IPS-18a (cell line): ENCODE results near the gene KMT5B.

Experiments
- H3K27ac ChIP-seq: one replicate; pipeline ENCODE4 v1.5.1; 2013; ENCODE audit warnings: low read length
- H3K27me3 ChIP-seq: one replicate; pipeline ENCODE4 v1.6.1; 2013; ENCODE audit warnings: mild to moderate bottlenecking, low read length; ENCODE audit not compliant: control insufficient read depth, insufficient read depth
- H3K36me3 ChIP-seq: one replicate; pipeline ENCODE4 v1.6.1; 2013; ENCODE audit warnings: low read depth, low read length; ENCODE audit not compliant: control insufficient read depth
- H3K4me1 ChIP-seq: one replicate; pipeline ENCODE4 v1.6.1; 2013; ENCODE audit warnings: low read depth, low read length; ENCODE audit not compliant: control insufficient read depth
- H3K4me3 ChIP-seq: one replicate; pipeline ENCODE4 v1.5.1; 2013; ENCODE audit warnings: low read length
- H3K9ac ChIP-seq: one replicate; pipeline ENCODE4 v1.6.1; 2013; ENCODE audit warnings: mild to moderate bottlenecking, low read length, moderate library complexity
- H3K9me3 ChIP-seq: one replicate; pipeline ENCODE4 v1.6.1; 2013; ENCODE audit warnings: low read depth, low read length; ENCODE audit not compliant: control insufficient read depth

KMT5B gene

DNA sequence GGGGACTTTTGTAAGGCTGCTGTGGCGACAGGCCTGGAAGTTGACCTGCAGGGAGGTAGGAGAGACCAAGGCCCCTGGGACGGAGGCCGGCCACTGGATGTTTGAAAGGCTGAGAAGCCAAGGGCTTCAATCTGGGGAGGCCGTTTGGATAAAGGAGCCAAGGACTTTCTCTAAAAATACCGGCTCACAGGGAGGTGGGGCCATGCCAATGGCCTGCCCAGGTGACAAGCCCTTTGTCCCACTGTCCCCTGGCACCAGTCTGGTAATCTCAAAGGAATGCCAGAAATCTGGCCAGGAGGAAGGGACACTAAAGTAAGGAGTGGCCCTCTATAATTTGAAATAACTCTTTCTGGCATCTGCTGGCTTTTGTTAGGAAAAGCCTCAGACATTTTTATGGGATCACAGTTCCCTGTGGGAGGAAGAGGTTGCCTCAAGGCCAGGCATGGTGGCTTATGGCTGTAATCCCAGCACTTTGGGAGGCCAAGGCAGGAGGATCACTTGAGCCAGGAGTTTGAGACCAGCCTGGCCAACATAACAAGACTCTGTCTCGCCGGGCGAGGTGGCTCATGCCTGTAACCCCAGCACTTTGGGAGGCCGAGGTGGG, 90.1 kb downstream of the KMT5B start:
- Histone ChIP-seq H3K27ac (no peak overlapping the region), H3K4me1 (peaks cover 48% of the 10 kb centered on the region), H3K27me3 (no peaks in the 10 kb centered on the region), H3K36me3 (peaks cover 4% of the 10 kb centered on the region), H3K4me3 (no peak overlapping the region), H3K9me3 (no peaks in the 10 kb centered on the region), H3K9ac (no peak overlapping the region)

DNA sequence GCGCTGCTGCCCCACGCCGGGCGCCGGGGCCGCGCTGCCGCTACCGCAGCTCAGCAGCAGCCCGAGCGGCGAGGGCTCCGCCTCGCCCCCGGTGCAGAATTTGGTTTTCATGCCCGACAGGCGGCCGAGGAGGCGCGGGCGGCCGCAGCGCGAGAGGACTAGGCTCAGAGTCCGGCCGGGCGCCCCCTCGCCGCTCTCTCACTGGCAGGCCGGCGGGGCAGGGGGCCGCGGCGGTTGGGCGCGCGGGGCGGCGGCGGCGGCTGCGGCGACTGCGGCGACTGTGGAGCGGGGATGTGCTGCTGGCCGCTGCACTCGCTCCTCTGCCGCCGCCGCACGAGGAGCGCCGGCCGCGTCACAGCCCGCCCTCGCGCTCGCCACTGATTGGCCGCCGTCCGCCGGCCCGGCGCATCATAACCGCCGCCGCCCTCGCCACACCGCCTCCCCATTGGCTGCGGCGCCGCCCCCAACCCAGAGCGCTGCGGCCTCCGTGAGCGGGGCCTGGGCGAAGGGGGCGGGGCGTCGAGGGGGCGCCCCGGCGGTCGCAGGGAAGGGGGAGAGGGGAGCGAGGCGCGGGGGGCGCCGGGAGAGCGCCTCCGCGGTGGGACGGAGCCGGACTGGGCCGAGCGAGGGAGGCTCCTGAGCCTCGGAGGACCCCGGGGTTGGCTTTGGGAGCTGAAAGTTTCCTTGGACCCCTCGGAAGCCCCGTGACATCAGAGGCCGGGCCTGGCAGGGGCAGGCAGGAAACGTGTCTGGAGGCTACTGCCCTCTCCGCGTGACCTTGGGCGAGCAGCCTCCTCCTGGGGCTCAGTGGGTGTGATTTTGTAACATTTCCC, 91.8 kb downstream of the KMT5B start, which contains the start of gene CHKA:
CHKA (minus strand) TSS at position 322 of the 833 bp plus-strand sequence; CDS start at position 111, 211 bp downstream.
- H3K36me3 ChIP-seq: peaks cover 8% of the 10 kb centered on the region
- no peaks in the 10 kb centered on the region for H3K9me3 ChIP-seq
- no peaks in the 10 kb centered on the region for H3K27me3 ChIP-seq
- peak within 1 kb of the TSS; percentile 98 for H3K4me3 ChIP-seq
- H3K27ac ChIP-seq: peak within 1 kb of the TSS; percentile 70
- H3K4me1 ChIP-seq: peaks cover 36% of the 10 kb centered on the region
- peak within 1 kb of the TSS; percentile 68 for H3K9ac ChIP-seq

DNA sequence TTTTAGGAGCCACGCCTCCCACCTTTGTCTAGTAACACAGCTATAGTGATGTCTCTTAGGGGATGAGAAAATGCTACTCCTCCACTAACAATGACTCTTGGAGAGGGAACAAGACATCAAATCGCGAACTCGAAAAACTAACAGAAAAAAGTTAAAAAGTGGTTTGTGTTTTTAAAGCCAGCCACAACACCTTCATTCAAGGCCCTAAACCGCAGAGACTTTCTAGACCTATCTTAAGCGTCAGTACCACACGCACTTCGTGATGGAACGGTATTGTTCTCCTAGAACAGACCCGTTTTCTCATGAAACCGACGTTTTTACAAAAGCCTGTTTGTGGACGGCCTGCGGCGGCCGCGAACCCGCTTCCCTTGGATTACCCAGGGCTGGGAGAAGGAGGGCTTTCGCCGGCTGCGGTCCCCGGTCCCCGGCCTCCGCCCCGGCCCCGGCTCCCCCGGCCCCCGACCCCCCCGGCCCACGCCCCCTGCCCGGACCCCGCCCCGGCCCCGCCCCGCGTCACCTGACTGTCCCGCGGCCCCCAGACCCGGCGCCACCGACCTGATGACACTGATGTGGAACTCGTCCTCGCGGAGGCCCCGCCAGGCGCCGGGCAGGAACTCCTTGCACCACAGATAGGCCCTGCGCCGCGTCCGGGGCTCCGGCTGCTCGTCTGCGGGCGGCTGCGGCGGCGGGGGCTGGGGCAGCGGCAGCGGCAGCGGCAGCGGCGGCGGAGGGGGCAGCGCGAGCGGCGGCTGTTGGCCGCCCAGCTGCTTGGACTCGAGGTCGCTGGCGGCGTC, 92.6 kb downstream of the KMT5B start:
- Histone ChIP-seq H3K4me1 (peaks cover 30% of the 10 kb centered on the region), H3K9ac (peak overlapping the region; percentile 68), H3K9me3 (no peaks in the 10 kb centered on the region), H3K4me3 (peak overlapping the region; percentile 98), H3K36me3 (peaks cover 12% of the 10 kb centered on the region), H3K27ac (no peak overlapping the region), H3K27me3 (no peaks in the 10 kb centered on the region)

DNA sequence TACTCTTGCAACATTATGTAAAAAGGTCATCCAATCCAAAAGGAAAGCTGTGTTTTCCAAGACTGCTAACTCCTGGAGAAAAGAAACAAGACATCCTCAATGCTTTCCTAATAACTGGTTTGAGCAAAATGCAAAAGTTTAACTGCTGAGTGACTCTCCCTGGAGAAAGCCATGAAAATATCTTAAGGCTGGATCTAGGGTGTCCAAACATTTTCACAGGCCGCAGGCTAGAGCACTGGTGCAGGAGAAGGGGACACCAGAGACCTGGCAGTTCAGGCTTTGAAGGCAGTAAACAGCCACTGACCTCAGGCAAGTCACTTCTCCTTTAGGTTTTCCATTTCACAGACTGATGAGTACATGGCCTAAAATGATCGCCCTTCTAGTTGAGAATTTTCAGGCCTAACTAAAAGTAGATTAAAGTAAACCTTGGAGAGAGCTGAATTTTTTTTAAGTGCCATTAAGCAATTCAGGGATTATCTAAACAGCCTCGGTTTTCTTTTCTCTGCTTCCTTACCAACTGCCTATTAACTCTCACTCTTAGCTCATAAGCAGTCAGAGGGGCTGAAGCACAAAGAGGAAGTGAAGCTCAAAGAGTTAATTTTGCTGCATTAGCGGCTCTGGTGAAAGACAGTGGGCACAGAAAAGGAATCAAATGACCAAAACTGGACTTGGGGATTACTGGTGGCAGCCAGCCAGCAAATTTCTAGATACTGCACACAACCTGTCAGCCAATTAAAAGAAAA, 94.2 kb downstream of the KMT5B start:
- H3K9ac ChIP-seq: no peak overlapping the region
- H3K27me3 ChIP-seq: no peaks in the 10 kb centered on the region
- H3K4me3 ChIP-seq: peak overlapping the region; percentile 98
- no peak overlapping the region for H3K27ac ChIP-seq
- peaks cover 24% of the 10 kb centered on the region for H3K4me1 ChIP-seq
- H3K36me3 ChIP-seq: peaks cover 16% of the 10 kb centered on the region
- no peaks in the 10 kb centered on the region for H3K9me3 ChIP-seq

DNA sequence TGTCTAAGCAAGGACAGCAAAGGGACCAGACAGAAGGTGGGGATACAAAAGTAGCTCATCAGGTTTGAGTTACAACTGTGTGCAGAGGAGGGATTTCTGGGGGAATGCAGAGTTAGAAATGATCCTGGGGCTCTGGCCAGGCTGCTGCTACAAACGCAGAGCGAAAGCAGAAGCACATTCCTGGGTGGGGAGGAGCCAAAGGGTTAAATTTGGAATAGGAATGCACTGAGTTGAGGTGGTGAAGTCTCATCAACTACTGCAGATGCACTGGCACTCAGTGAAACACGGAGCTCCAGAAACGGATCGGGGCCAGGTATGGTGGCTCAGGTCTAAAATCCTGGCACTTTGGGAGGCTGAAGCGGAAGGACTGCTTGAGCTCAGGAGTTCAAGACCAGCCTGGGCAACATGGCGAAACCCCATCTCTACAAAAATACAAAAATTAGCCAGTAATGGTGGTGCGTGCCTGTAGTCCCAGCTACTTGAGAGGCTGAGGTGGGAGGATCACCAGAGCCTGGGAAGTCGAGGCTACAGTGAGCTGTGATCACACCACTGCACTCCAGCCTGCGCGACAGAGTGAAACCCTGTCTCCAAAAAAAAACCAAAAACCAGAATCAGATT, 95.1 kb downstream of the KMT5B start:
- peaks cover 22% of the 10 kb centered on the region for H3K4me1 ChIP-seq
- H3K4me3 ChIP-seq: peak overlapping the region; percentile 98
- peaks cover 16% of the 10 kb centered on the region for H3K36me3 ChIP-seq
- H3K9ac ChIP-seq: no peak overlapping the region
- H3K27ac ChIP-seq: peak overlapping the region; percentile 22
- H3K27me3 ChIP-seq: no peaks in the 10 kb centered on the region
- H3K9me3 ChIP-seq: no peaks in the 10 kb centered on the region

DNA sequence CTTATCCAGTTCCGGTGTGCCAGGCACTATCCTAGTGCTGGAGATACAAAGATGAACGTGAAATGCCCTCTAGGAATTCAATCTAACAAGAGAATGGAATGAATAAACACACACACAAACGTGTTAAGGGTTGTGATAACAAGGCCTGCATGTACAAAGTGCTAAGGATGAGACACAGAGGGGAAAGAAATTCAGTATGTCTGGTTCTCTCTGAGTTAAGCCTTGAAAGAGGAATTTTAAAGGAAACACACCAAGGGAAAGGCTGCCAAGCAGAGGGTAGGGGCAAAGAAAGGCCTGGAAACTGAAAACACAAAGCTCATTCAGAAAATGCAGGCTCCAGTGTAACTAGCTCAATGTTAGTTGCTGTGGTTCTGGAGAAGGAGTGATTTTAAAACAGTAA, 96.1 kb downstream of the KMT5B start:
- no peaks in the 10 kb centered on the region for H3K27me3 ChIP-seq
- no peak overlapping the region for H3K27ac ChIP-seq
- H3K9ac ChIP-seq: no peak overlapping the region
- H3K9me3 ChIP-seq: no peaks in the 10 kb centered on the region
- peaks cover 16% of the 10 kb centered on the region for H3K4me1 ChIP-seq
- peaks cover 16% of the 10 kb centered on the region for H3K36me3 ChIP-seq
- H3K4me3 ChIP-seq: no peak overlapping the region

DNA sequence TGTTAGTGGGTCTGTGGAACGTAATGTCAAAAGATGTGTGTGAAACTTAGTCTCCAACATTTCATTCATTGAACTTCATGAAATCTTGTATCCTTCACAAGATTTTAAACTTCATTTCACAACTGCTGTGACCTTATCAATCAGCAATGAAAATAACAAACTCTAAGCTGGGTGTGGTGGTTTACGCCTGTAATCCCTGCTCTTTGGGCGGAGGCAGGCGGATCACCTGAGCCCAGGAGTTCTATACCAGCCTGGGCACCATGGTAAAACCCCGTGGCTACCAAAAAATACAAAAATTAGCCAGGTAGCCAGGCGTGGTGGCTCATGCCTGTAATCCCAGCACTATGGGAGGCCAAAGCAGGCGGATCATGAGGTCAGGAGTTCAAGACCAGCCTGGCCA, 97.0 kb downstream of the KMT5B start:
- Histone ChIP-seq H3K27me3 (no peaks in the 10 kb centered on the region), H3K9me3 (no peaks in the 10 kb centered on the region), H3K9ac (no peak overlapping the region), H3K27ac (no peak overlapping the region), H3K4me1 (peaks cover 12% of the 10 kb centered on the region), H3K36me3 (peaks cover 16% of the 10 kb centered on the region), H3K4me3 (no peak overlapping the region)

DNA sequence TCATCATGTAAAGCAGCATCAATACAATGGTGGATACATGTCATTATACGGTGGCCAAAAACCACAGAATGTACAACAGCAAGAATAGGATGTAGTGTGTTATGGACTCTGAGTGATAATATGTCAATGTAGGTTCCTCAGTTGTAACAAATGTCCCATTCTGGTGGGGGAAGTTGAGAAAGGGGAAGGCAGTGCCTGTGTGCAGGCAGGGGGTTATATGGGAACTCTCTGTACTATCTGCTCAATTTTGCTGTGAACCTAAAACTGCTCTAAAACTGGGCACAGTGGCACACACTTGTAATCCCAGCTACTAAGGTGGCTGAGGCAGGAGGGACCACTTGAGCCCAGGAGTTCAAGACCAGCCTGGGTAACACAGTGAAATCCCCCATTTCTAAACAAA, 97.8 kb downstream of the KMT5B start:
- Histone ChIP-seq H3K4me1 (peaks cover 12% of the 10 kb centered on the region), H3K9me3 (no peaks in the 10 kb centered on the region), H3K27me3 (no peaks in the 10 kb centered on the region), H3K4me3 (no peak overlapping the region), H3K36me3 (peaks cover 16% of the 10 kb centered on the region), H3K27ac (no peak overlapping the region), H3K9ac (no peak overlapping the region)

DNA sequence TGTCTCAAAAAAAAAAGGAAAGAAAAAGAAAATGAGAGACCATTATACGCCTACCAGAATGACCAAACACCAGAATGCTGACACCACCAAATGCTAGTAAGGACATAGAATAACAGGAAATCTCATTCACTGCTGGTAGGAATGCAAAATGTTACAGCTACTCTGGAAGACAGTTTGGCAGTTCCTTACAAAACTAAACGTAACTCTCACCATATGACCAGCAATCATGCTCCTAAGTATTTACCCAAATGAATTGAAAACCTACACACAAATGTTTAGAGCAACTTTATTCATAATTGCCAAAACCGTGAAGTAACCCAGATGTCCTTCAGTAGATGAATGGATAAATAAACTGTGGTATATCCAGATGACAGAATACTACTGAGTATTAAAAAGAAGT, 99.1 kb downstream of the KMT5B start:
- H3K36me3 ChIP-seq: peaks cover 16% of the 10 kb centered on the region
- peaks cover 12% of the 10 kb centered on the region for H3K4me1 ChIP-seq
- no peaks in the 10 kb centered on the region for H3K27me3 ChIP-seq
- H3K27ac ChIP-seq: no peak overlapping the region
- no peaks in the 10 kb centered on the region for H3K9me3 ChIP-seq
- no peak overlapping the region for H3K4me3 ChIP-seq
- H3K9ac ChIP-seq: no peak overlapping the region

DNA sequence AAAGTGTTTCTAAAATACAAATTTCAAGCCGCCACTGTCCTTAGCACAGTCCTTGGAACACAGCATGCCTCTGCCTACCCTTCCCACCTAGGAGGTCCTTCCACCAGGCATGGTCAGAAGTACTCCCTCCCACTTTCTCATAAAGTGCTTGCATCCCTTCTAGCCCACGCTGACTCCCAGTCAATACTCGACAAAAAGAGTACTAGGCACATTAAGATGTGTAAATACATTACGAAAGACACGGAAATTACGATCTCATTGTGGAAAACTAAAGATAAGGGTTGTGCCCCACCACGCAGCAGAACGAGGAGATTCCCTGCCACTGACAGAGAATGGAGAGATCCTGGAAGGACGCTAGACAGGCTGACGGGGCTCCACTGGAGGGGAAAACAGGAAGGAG, 105.4 kb downstream of the KMT5B start:
- Histone ChIP-seq H3K27ac (no peak overlapping the region), H3K4me3 (no peak overlapping the region), H3K4me1 (peaks cover 11% of the 10 kb centered on the region), H3K36me3 (no peaks in the 10 kb centered on the region), H3K27me3 (no peaks in the 10 kb centered on the region), H3K9ac (no peak overlapping the region), H3K9me3 (no peaks in the 10 kb centered on the region)
